ENCODE data around the gene UMPS. TPM values are rescaled to one million over a fixed set of nuclear protein-coding genes. Genes with fewer than 3 reads are reported as not detected.

Gene UMPS
- total and polyA plus RNA-seq, 9 of the 15 experiments (the other 6 are each of a cell fraction or from before 2014, with no cell fraction given), result 28.9 to 91.0 (median 45.9) TPM

DNA sequence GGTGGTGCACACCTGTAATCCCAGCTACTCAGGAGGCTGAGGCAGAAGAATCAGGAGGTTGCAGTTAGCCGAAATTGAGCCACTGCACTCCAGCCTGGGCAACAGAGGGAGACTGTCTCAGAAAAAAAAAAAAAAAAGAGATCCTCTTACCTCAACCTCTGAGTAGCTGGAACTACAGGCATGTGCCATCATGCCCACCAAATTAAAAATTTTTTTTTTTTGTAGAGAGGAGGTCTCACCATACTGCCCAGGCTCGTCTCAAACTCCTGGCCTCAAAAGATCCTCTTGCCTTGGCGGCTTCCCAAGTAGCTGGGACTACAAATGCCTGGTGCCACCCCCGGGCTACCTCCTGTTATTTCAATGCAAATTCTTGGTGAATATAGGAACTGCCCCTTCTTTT lies 1.5 kb downstream of the UMPS start (continued):
- TF ChIP-seq, protein P1, sequence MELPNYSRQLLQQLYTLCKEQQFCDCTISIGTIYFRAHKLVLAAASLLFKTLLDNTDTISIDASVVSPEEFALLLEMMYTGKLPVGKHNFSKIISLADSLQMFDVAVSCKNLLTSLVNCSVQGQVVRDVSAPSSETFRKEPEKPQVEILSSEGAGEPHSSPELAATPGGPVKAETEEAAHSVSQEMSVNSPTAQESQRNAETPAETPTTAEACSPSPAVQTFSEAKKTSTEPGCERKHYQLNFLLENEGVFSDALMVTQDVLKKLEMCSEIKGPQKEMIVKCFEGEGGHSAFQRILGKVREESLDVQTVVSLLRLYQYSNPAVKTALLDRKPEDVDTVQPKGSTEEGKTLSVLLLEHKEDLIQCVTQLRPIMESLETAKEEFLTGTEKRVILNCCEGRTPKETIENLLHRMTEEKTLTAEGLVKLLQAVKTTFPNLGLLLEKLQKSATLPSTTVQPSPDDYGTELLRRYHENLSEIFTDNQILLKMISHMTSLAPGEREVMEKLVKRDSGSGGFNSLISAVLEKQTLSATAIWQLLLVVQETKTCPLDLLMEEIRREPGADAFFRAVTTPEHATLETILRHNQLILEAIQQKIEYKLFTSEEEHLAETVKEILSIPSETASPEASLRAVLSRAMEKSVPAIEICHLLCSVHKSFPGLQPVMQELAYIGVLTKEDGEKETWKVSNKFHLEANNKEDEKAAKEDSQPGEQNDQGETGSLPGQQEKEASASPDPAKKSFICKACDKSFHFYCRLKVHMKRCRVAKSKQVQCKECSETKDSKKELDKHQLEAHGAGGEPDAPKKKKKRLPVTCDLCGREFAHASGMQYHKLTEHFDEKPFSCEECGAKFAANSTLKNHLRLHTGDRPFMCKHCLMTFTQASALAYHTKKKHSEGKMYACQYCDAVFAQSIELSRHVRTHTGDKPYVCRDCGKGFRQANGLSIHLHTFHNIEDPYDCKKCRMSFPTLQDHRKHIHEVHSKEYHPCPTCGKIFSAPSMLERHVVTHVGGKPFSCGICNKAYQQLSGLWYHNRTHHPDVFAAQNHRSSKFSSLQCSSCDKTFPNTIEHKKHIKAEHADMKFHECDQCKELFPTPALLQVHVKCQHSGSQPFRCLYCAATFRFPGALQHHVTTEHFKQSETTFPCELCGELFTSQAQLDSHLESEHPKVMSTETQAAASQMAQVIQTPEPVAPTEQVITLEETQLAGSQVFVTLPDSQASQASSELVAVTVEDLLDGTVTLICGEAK (IDR thresholded peaks at IDR 0.05), result no peak
- TF ChIP-seq, protein P1 (CRISPR knock-in tag; IDR thresholded peaks at IDR 0.05), result no peak
- no peak for TF ChIP-seq E4F1 (CRISPR knock-in tag; IDR thresholded peaks at IDR 0.05; ENCODE audit: borderline replicate concordance)
- TF ChIP-seq ZBTB33 (CRISPR knock-in tag; IDR thresholded peaks at IDR 0.05), result no peak
- no peak for TF ChIP-seq JUND (IDR thresholded peaks at IDR 0.05; ENCODE audit: borderline replicate concordance, low read depth, low read length)
- no peak for TF ChIP-seq JUND (tag; IDR thresholded peaks at IDR 0.05; ENCODE audit: borderline replicate concordance, low read depth, low read length)
- TF ChIP-seq, protein P2, sequence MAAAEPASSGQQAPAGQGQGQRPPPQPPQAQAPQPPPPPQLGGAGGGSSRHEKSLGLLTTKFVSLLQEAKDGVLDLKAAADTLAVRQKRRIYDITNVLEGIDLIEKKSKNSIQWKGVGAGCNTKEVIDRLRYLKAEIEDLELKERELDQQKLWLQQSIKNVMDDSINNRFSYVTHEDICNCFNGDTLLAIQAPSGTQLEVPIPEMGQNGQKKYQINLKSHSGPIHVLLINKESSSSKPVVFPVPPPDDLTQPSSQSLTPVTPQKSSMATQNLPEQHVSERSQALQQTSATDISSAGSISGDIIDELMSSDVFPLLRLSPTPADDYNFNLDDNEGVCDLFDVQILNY (CRISPR knock-in tag; IDR thresholded peaks at IDR 0.05), result no peak
- TF ChIP-seq RBM22 (IDR thresholded peaks at IDR 0.05; ENCODE audit: low read depth, low read length, poor library complexity, severe bottlenecking), result no peak
- no peak for TF ChIP-seq SMARCE1 (IDR thresholded peaks at IDR 0.05)
- TF ChIP-seq CEBPB (tag; IDR thresholded peaks at IDR 0.05), result no peak
